Neural progenitor cell (in vitro differentiated cells): ENCODE measurements around the gene MSX2. TPM values are rescaled to one million over a fixed set of nuclear protein-coding genes. Genes with fewer than 3 reads are reported as not detected.
A peak's percentile ranks its signal among the peaks of the same experiment; 100 is the strongest.

Experiments used
- DNase-seq: peaks from one replicate; pipeline ENCODE4 v3.0.0-alpha.2; 2016; ENCODE audit warnings: low spot score
- H2AFZ ChIP-seq: fragments of 200-600 bp; sonication (generic); replicated peaks from 2 replicates; pipeline ENCODE4 v1.6.1; 2016; ENCODE audit warnings: antibody characterized with exemption
- H3F3A ChIP-seq: fragments of 200-600 bp; sonication (generic); 2 replicates; pipeline ENCODE4 v1.6.1; 2016; ENCODE audit warnings: antibody characterized with exemption, low read depth
- H3K27ac ChIP-seq: fragments of 200-600 bp; sonication (generic); 2 replicates; pipeline ENCODE4 v1.5.1; 2016; ENCODE audit warnings: mild to moderate bottlenecking
- H3K27me3 ChIP-seq: fragments of 200-600 bp; sonication (generic); 2 replicates; pipeline ENCODE4 v1.6.1; 2016; ENCODE audit warnings: mild to moderate bottlenecking, moderate library complexity
- H3K36me3 ChIP-seq: fragments of 200-600 bp; sonication (generic); 2 replicates; pipeline ENCODE4 v1.5.1; 2016
- H3K4me1 ChIP-seq: fragments of 200-600 bp; sonication (generic); 2 replicates; pipeline ENCODE4 v1.6.1; 2016; ENCODE audit warnings: mixed run types
- H3K4me2 ChIP-seq: fragments of 200-600 bp; sonication (generic); 2 replicates; pipeline ENCODE4 v1.6.1; 2016
- H3K4me3 ChIP-seq: fragments of 200-600 bp; sonication (generic); 2 replicates; pipeline ENCODE4 v1.5.1; 2016
- H3K79me2 ChIP-seq: fragments of 200-600 bp; sonication (generic); 2 replicates; pipeline ENCODE4 v1.6.1; 2016; ENCODE audit warnings: low read depth
- H3K9ac ChIP-seq: fragments of 200-600 bp; sonication (generic); 2 replicates; pipeline ENCODE4 v1.6.1; 2016
- H3K9me3 ChIP-seq: fragments of 200-600 bp; sonication (generic); 2 replicates; pipeline ENCODE4 v1.5.1; 2016; ENCODE audit warnings: low read depth
- H4K20me1 ChIP-seq: fragments of 200-600 bp; sonication (generic); 2 replicates; pipeline ENCODE4 v1.6.1; 2016; ENCODE audit warnings: low read depth
- H3K27ac Mint-ChIP-seq: 3 replicates; pipeline ENCODE4 v1.8.0; 2021; ENCODE audit warnings: mixed read lengths
- H3K27me3 Mint-ChIP-seq: 2 replicates; pipeline ENCODE4 v1.8.0; 2022; ENCODE audit warnings: low read depth, mild to moderate bottlenecking, inconsistent platforms, moderate library complexity, mixed read lengths; ENCODE audit not compliant: insufficient read depth
- H3K36me3 Mint-ChIP-seq: 3 replicates; pipeline ENCODE4 v1.8.0; 2021; ENCODE audit warnings: mixed read lengths
- H3K4me1 Mint-ChIP-seq: 3 replicates; pipeline ENCODE4 v1.8.0; 2021; ENCODE audit warnings: mixed read lengths
- H3K4me3 Mint-ChIP-seq: 3 replicates; pipeline ENCODE4 v1.8.0; 2021; ENCODE audit warnings: mild to moderate bottlenecking, moderate library complexity, mixed read lengths
- H3K9me3 Mint-ChIP-seq: 3 replicates; pipeline ENCODE4 v1.8.0; 2020; ENCODE audit warnings: mixed read lengths
- CTCF ChIP-seq: fragments of 200-600 bp; sonication (generic); IDR thresholded peaks from 2 replicates; pipeline ENCODE4 v1.5.1; 2017; ENCODE audit warnings: antibody characterized with exemption, mild to moderate bottlenecking
- EZH2 ChIP-seq: fragments of 200-600 bp; sonication (generic); IDR thresholded peaks from 2 replicates; pipeline ENCODE4 v1.6.1; 2017; ENCODE audit warnings: antibody characterized with exemption, mild to moderate bottlenecking, moderate library complexity
- EZH2phosphoT487 ChIP-seq: fragments of 200-600 bp; sonication (generic); IDR thresholded peaks from 2 replicates; pipeline ENCODE4 v1.6.1; 2017; ENCODE audit warnings: antibody characterized with exemption
- total RNA-seq: library from RNA; depleted of rRNA; stranded (reverse); fragments of >200 nt; gene quantifications from 2 replicates; pipeline ENCODE4 v1.2.3, GENCODE V29; 2015; ENCODE audit warnings: low replicate concordance

Gene MSX2
- total RNA-seq, 1 donor from 2014 or later: 0.30 TPM

- no peak for DNase-seq
- Histone ChIP-seq H3K27ac (no peak overlapping the region), H3K9ac (no peak overlapping the region), H3K4me2 (no peak overlapping the region), H3K4me3 (no peak overlapping the region), H2AFZ (no peak overlapping the region), H3K9me3 (no peaks in the 10 kb centered on the region), H4K20me1 (no peaks in the 10 kb centered on the region), H3F3A (no peaks in the 10 kb centered on the region), H3K4me1 (no peaks in the 10 kb centered on the region), H3K27me3 (no peaks in the 10 kb centered on the region), H3K79me2 (no peaks in the 10 kb centered on the region), H3K36me3 (no peaks in the 10 kb centered on the region)
- Mint-ChIP-seq H3K4me3 (no peak overlapping the region), H3K27me3 (peaks cover 14% of the 10 kb centered on the region), H3K27ac (peak overlapping the region; percentile 39), H3K36me3 (no peaks in the 10 kb centered on the region), H3K9me3 (no peaks in the 10 kb centered on the region), H3K4me1 (peaks cover 42% of the 10 kb centered on the region)
- TF ChIP-seq EZH2phosphoT487 (no peak), CTCF (no peak), EZH2 (no peak)
These were observed 16.7 kb upstream of the MSX2 start for GRCh38 chr5:174707671-174708070.

- peaks cover 14% of the 10 kb centered on the region for H3K27me3 Mint-ChIP-seq
- Histone ChIP-seq H3K4me1 (no peaks in the 10 kb centered on the region), H3F3A (no peaks in the 10 kb centered on the region), H3K4me3 (no peak overlapping the region), H3K9ac (no peak overlapping the region), H3K27ac (no peak overlapping the region), H2AFZ (no peak overlapping the region), H3K79me2 (no peaks in the 10 kb centered on the region), H3K27me3 (no peaks in the 10 kb centered on the region), H3K4me2 (no peak overlapping the region), H3K9me3 (no peaks in the 10 kb centered on the region), H4K20me1 (no peaks in the 10 kb centered on the region), H3K36me3 (no peaks in the 10 kb centered on the region)
- TF ChIP-seq EZH2 (no peak), CTCF (no peak), EZH2phosphoT487 (no peak)
- H3K4me3 Mint-ChIP-seq: no peak overlapping the region
- H3K9me3 Mint-ChIP-seq: no peaks in the 10 kb centered on the region
- peak overlapping the region; percentile 28 for H3K27ac Mint-ChIP-seq
- no peak for DNase-seq
- H3K36me3 Mint-ChIP-seq: no peaks in the 10 kb centered on the region
- peaks cover 40% of the 10 kb centered on the region for H3K4me1 Mint-ChIP-seq
These were observed 15.7 kb upstream of the MSX2 start for GRCh38 chr5:174708476-174709207.

DNA sequence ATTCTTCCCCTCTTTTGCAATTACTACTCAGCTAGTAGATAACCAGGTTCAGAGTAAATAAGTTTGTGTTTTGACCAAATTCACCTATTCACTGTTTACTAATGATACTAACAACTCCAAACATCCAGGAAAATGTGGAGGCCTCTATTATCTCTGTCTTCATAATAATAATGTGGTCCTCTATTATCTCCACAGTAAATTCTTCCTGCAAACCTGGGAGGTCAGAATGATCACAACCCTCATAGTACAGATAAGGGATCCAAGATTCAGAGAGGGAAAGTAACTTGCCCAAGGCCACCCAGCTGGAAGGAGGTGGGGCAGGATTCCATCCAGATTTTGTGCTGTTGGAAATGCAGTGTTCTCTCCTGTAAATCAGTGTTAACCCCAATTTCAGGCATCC is 9.6 kb upstream of the MSX2 start:
- H3K9ac ChIP-seq: no peak overlapping the region

More for the DNA sequence above, 9.6 kb upstream of the MSX2 start:
- H3K27ac ChIP-seq: no peak overlapping the region
- no peak overlapping the region for H3K4me2 ChIP-seq
- H3F3A ChIP-seq: peaks cover 12% of the 10 kb centered on the region
- no peaks in the 10 kb centered on the region for H3K9me3 ChIP-seq
- no peaks in the 10 kb centered on the region for H4K20me1 ChIP-seq
- H3K27ac Mint-ChIP-seq: no peak overlapping the region
- no peaks in the 10 kb centered on the region for H3K79me2 ChIP-seq
- H3K4me3 Mint-ChIP-seq: no peak overlapping the region
- H3K4me1 Mint-ChIP-seq: peaks cover 49% of the 10 kb centered on the region
- DNase-seq: no peak
- H3K27me3 Mint-ChIP-seq: peaks cover 19% of the 10 kb centered on the region
- H3K4me3 ChIP-seq: no peak overlapping the region
- peaks cover 14% of the 10 kb centered on the region for H3K4me1 ChIP-seq
- no peak overlapping the region for H2AFZ ChIP-seq
- H3K36me3 ChIP-seq: no peaks in the 10 kb centered on the region
- H3K9me3 Mint-ChIP-seq: no peaks in the 10 kb centered on the region
- TF ChIP-seq EZH2 (no peak), EZH2phosphoT487 (no peak), CTCF (no peak)
- no peaks in the 10 kb centered on the region for H3K36me3 Mint-ChIP-seq
- peaks cover 51% of the 10 kb centered on the region for H3K27me3 ChIP-seq
